Heart left ventricle (tissue), 13 donors: Measurements from ENCODE around the gene AURKB.

Experiments
- CTCF ChIP-seq, 12 donors: fragments of 200-600 bp; sonication (generic) in 4 of 12; IDR thresholded peaks; one replicate each; pipeline versions ENCODE4 v1.5.0 to v1.8.0; 2018 to 2022; ENCODE audit warnings: antibody characterized with exemption in 12 of 12, mild to moderate bottlenecking in 5 of 12
- POLR2A ChIP-seq, 2 donors: fragments of 450-650 bp; IDR thresholded peaks; one replicate each; pipeline ENCODE4 v1.6.1; 2017; ENCODE audit warnings: antibody characterized with exemption in 2 of 2, mild to moderate bottlenecking in 2 of 2, moderate library complexity in 2 of 2
- donor health status: ischemic (EF 13 %, LVEDD 7.1; RV severe dilation, severe dysfunction).
- donor health status: DM: no; HTN: yes; CAD: no.
- donor health status: DM: no; HTN: no; CAD: no.
- donor health status: ischemic (EF 25% LVEDD 6.9; RV normal size, moderate dysfunction).
- donor health status: ischemic (EF 25% LVEDD 5.7; RV mildly dilated, moderate dysfunction).
- donor health status: ischemic (EF 35%, LVEDD 5.7; RV mildly dilated, moderate dysfunction).
- donor health status: nonischemic (EF 11% LVEDD 7.7; RV severe dilation, severe dysfunction).
- donor health status: DM: yes; HTN: yes; CAD: no.
- donor health status: PGD.
- donor health status: ischemic (EF 29% LVEDD 5.4; RV normal size, mild dysfunction).
- donor health status: nonischemic (EF 23%, LVEDD 6.1; RV moderate dilation, normal function).

DNA sequence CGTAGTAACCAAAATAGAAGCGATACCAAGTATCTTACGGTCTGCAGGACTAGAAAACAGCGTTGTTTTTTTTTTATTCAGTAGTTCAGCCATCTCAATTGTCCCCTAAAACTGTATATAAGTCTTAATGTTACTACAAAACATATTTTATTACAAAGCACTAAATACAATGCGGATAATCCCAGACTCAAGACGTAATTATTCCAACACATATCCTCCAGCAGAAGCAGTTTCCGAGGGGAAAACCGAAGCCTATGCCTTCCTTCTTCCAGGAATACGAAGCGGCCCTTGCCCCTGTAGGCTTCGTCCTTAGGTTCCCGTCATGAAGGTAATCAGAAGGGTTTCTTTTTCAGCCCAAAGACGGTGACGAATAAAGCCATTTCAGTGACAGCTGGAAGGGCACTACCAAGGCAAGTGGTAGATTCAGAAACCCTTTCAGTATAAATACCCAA, 36.5 kb downstream of the AURKB start:
- TF ChIP-seq CTCF (IDR thresholded peaks at IDR 0.05): no peak
- no peak for TF ChIP-seq POLR2A (IDR thresholded peaks at IDR 0.05)
